Suprapubic skin (tissue), 4 donors: ENCODE measurements around the gene RSRC1. TPM values are rescaled to one million over a fixed set of nuclear protein-coding genes. Genes with fewer than 3 reads are reported as not detected.

Experiments used
- DNase-seq, 2 donors: peaks; one replicate each; pipeline ENCODE4 v3.0.0-alpha.2; 2019; ENCODE audit warnings: low spot score in 2 of 2
- H3K27ac ChIP-seq: fragments of 200-600 bp; sonication (generic); one replicate; pipeline ENCODE4 v1.5.1; 2019
- H3K27me3 ChIP-seq: fragments of 200-600 bp; sonication (generic); one replicate; pipeline ENCODE4 v1.5.1; 2019
- H3K36me3 ChIP-seq: fragments of 200-600 bp; sonication (generic); one replicate; pipeline ENCODE4 v1.5.1; 2019
- H3K4me1 ChIP-seq: fragments of 200-600 bp; sonication (generic); one replicate; pipeline ENCODE4 v1.5.1; 2019
- H3K4me3 ChIP-seq: fragments of 200-600 bp; sonication (generic); one replicate; pipeline ENCODE4 v1.5.1; 2019; ENCODE audit warnings: mild to moderate bottlenecking
- H3K9me3 ChIP-seq: fragments of 200-600 bp; sonication (generic); one replicate; pipeline ENCODE4 v1.5.1; 2019
- CTCF ChIP-seq, 2 donors: fragments of 200-600 bp in 1 of 2; fragments of 450-650 bp in 1 of 2; sonication (generic) in 1 of 2; IDR thresholded peaks; one replicate each; pipeline ENCODE4 v1.5.1; 2016 to 2019; ENCODE audit warnings: antibody characterized with exemption in 2 of 2, mild to moderate bottlenecking in 1 of 2, moderate library complexity in 1 of 2
- EP300 ChIP-seq: sonication (generic); formaldehyde crosslinking; IDR thresholded peaks from one replicate; pipeline ENCODE4 v1.6.1; 2017; ENCODE audit warnings: antibody characterized with exemption
- POLR2A ChIP-seq, 2 donors: fragments of 450-650 bp; IDR thresholded peaks; one replicate each; pipeline ENCODE4 v1.6.1; 2017; ENCODE audit warnings: antibody characterized with exemption in 2 of 2, mild to moderate bottlenecking in 2 of 2, moderate library complexity in 2 of 2
- POLR2AphosphoS5 ChIP-seq, 3 donors: sonication (generic); formaldehyde crosslinking; IDR thresholded peaks; one replicate each; pipeline ENCODE4 v1.6.1; 2017; ENCODE audit warnings: antibody characterized with exemption in 3 of 3
- WGBS: methylation state at CpG from one replicate; pipeline ENCODE4 v1.1.5; 2018; 5-methylcytosine and 5-hydroxymethylcytosine counted together
- total RNA-seq, 4 donors: library from RNA; depleted of rRNA; stranded (reverse); fragments of >200 nt; gene quantifications; one replicate each; pipeline ENCODE4 v1.1.0, GENCODE V29; 2016

RSRC1 gene
- total RNA-seq, 4 donors from 2014 or later, result 20.4 to 33.2 (median 30.4) TPM

DNA sequence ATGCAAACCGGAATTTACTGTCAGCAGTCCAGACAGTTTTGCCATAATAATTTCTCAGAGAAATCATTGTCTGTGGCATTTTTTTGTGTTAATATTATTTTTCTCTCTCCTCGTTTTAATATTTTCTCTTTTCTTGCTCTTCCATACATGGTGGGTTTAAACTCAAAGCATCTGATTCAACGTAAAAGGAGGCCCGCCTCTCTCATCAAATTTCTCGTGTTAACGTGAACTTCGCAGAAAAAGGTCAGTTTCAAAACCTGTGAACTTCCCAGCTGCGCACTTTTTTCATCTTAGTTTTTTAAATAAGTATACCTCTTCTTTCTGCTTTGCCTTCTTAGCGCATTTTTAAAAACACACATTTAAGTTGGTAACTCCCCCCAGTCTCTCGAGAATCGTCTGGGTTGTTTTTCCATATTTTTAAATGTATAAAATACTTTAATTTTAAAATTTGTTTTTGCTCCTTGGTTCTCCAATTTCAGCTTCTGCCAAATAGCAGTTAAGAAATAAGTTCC lies 12.8 kb upstream of the RSRC1 start:
- DNase-seq, result no peak
- no peak overlapping the region for H3K4me3 ChIP-seq
- H3K27ac ChIP-seq, result no peak overlapping the region
- peaks cover 5% of the 10 kb centered on the region for H3K36me3 ChIP-seq
- no peaks in the 10 kb centered on the region for H3K9me3 ChIP-seq
- TF ChIP-seq POLR2AphosphoS5 (IDR thresholded peaks at IDR 0.05) (no peak), EP300 (no peak), CTCF (IDR thresholded peaks at IDR 0.05) (no peak), POLR2A (IDR thresholded peaks at IDR 0.05) (no peak)
- H3K4me1 ChIP-seq, result peaks cover 23% of the 10 kb centered on the region
- 39% methylated on average over 11 of the region's 11 CpGs for WGBS
- peaks cover 92% of the 10 kb centered on the region for H3K27me3 ChIP-seq

DNA sequence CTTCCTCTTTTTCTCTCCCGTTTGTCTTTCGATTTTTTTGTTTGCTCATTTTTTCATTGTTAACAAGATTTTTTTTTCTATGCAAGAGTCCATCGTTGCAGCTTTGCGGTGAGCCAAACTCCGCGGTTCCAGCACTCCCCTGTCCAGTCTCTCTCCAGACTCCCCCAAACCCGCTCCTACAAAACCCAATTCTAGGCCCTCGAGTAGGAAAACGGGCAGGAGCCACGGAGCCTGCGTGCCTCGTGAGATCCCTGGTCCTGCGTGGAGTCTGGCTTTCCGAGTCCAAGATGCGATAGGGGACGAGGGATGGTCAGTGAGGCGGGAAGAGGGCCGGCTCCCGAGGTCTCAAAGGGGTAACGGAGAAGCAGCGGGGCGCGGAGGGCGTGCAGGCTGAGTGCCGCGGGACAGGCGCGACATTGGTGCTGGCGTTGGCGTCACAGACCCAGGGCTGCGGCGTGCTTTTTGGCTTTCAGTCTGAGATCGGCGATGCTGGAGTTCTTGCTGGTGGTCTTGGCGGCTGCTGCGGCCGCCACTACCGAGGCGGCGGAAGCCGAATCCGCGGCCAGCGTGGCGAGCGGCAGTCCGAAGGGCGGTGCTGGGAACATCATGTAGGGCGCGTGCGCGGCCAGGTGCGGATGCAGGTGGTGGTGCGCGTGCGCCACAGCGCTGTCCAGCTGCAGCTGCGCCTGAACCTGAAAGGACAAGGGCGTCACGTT lies 12.1 kb upstream of the RSRC1 start:
- no peak overlapping the region for H3K27ac ChIP-seq
- WGBS, result 40% methylated on average over 32 of the region's 60 CpGs
- peaks cover 5% of the 10 kb centered on the region for H3K36me3 ChIP-seq
- DNase-seq, result peak in 1 of 2 donors; percentile 60
- peaks cover 96% of the 10 kb centered on the region for H3K27me3 ChIP-seq
- no peak for TF ChIP-seq EP300
- TF ChIP-seq POLR2AphosphoS5 (IDR thresholded peaks at IDR 0.05), result no peak
- no peak for TF ChIP-seq CTCF (IDR thresholded peaks at IDR 0.05)
- no peak for TF ChIP-seq POLR2A (IDR thresholded peaks at IDR 0.05)
- H3K4me1 ChIP-seq, result peaks cover 24% of the 10 kb centered on the region
- H3K4me3 ChIP-seq, result peak overlapping the region; percentile 53
- H3K9me3 ChIP-seq, result no peaks in the 10 kb centered on the region

- H3K36me3 ChIP-seq, result peaks cover 5% of the 10 kb centered on the region
- WGBS, result 22% methylated on average over 8 of the region's 10 CpGs
- no peak for DNase-seq
- no peaks in the 10 kb centered on the region for H3K9me3 ChIP-seq
- peaks cover 29% of the 10 kb centered on the region for H3K4me1 ChIP-seq
- TF ChIP-seq EP300, result no peak
- no peak for TF ChIP-seq POLR2A (IDR thresholded peaks at IDR 0.05)
- TF ChIP-seq CTCF (IDR thresholded peaks at IDR 0.05), result no peak
- H3K4me3 ChIP-seq, result peak overlapping the region; percentile 53
- no peak overlapping the region for H3K27ac ChIP-seq
- peaks cover 100% of the 10 kb centered on the region for H3K27me3 ChIP-seq
These were observed 11.6 kb upstream of the RSRC1 start for GRCh38 chr3:158098309-158098639.

- H3K4me1 ChIP-seq, result peaks cover 36% of the 10 kb centered on the region
- no peak overlapping the region for H3K27ac ChIP-seq
- 28% methylated on average over 5 of the region's 5 CpGs for WGBS
- no peak for TF ChIP-seq POLR2AphosphoS5 (IDR thresholded peaks at IDR 0.05)
- H3K9me3 ChIP-seq, result no peaks in the 10 kb centered on the region
- no peak overlapping the region for H3K4me3 ChIP-seq
- peaks cover 5% of the 10 kb centered on the region for H3K36me3 ChIP-seq
- DNase-seq, result no peak
- peaks cover 100% of the 10 kb centered on the region for H3K27me3 ChIP-seq
These were observed 11.0 kb upstream of the RSRC1 start for GRCh38 chr3:158098834-158099424.

- DNase-seq, result no peak
- no peak for TF ChIP-seq EP300
- no peak for TF ChIP-seq CTCF (IDR thresholded peaks at IDR 0.05)
- peaks cover 5% of the 10 kb centered on the region for H3K36me3 ChIP-seq
- H3K27me3 ChIP-seq, result peaks cover 100% of the 10 kb centered on the region
- H3K4me1 ChIP-seq, result peaks cover 41% of the 10 kb centered on the region
- H3K9me3 ChIP-seq, result no peaks in the 10 kb centered on the region
- no peak overlapping the region for H3K4me3 ChIP-seq
- no peak overlapping the region for H3K27ac ChIP-seq
- 41% methylated on average over 2 of the region's 2 CpGs for WGBS
These were observed 9.2 kb upstream of the RSRC1 start for GRCh38 chr3:158100681-158101080.
